GM12878 (cell line): ENCODE data around the gene RUNX3. TPM values are rescaled to one million over a fixed set of nuclear protein-coding genes. Genes with fewer than 3 reads are reported as not detected.
A peak's percentile ranks its signal among the peaks of the same experiment; 100 is the strongest.

Experiments
- ATF7 ChIP-seq: fragments of 450-650 bp; IDR thresholded peaks from 2 replicates; pipeline ENCODE4 v1.6.1; 2016; ENCODE audit warnings: low read depth, mild to moderate bottlenecking
- CHD2 ChIP-seq: IDR thresholded peaks from 2 replicates; pipeline ENCODE4 v1.6.1; 2011; ENCODE audit warnings: low read depth, low read length, improper control_type of control experiment, borderline replicate concordance
- CREB1 ChIP-seq: IDR thresholded peaks from 2 replicates; pipeline ENCODE4 v1.6.1; 2012; ENCODE audit warnings: low read depth, mild to moderate bottlenecking, inconsistent platforms
- FOXM1 ChIP-seq: IDR thresholded peaks from 2 replicates; pipeline ENCODE4 v1.6.1; 2012; ENCODE audit warnings: low read depth, mild to moderate bottlenecking, inconsistent platforms, low read length, moderate library complexity
- IRF4 ChIP-seq: IDR thresholded peaks from 2 replicates; pipeline ENCODE4 v1.6.1; 2011; ENCODE audit warnings: low read depth, low read length
- MTA2 ChIP-seq: fragments of 450-650 bp; IDR thresholded peaks from 2 replicates; pipeline ENCODE4 v1.6.1; 2016; ENCODE audit warnings: low read depth, mild to moderate bottlenecking, moderate library complexity
- NFYA ChIP-seq: IDR thresholded peaks from 2 replicates; pipeline ENCODE4 v1.6.1; 2011; ENCODE audit warnings: low read depth, mild to moderate bottlenecking, low read length, improper control_type of control experiment, borderline replicate concordance
- NR2F1 ChIP-seq: fragments of 450-650 bp; conservative IDR thresholded peaks from 2 replicates; pipeline ENCODE4 v1.6.1; 2017; ENCODE audit warnings: mild to moderate bottlenecking
- POLR2AphosphoS5 ChIP-seq: IDR thresholded peaks from 2 replicates; pipeline ENCODE4 v1.6.1; 2011; ENCODE audit warnings: mild to moderate bottlenecking, low read length, inconsistent platforms
- SP1 ChIP-seq: IDR thresholded peaks from one replicate; pipeline ENCODE4 v1.6.1; 2011; ENCODE audit warnings: low read depth, low read length
- STAT1 ChIP-seq: fragments of 450-650 bp; conservative IDR thresholded peaks from 2 replicates; pipeline ENCODE4 v1.6.1; 2014; ENCODE audit warnings: antibody characterized with exemption, mild to moderate bottlenecking
- STAT3 ChIP-seq: IDR thresholded peaks from 2 replicates; pipeline ENCODE4 v1.6.1; 2011; ENCODE audit warnings: low read depth, low read length, improper control_type of control experiment
- TBL1XR1 ChIP-seq: IDR thresholded peaks from 2 replicates; pipeline ENCODE4 v1.6.1; 2012; ENCODE audit warnings: low read depth, low read length, improper control_type of control experiment
- TCF3 ChIP-seq: IDR thresholded peaks from 2 replicates; pipeline ENCODE4 v1.6.1; 2012; ENCODE audit warnings: low read depth, mild to moderate bottlenecking, low read length, borderline replicate concordance; ENCODE audit not compliant: insufficient read depth
- YY1 ChIP-seq: IDR thresholded peaks from 2 replicates; pipeline ENCODE4 v1.6.1; 2011; ENCODE audit warnings: low read depth, mild to moderate bottlenecking, low read length
- ZNF217 ChIP-seq: fragments of 450-650 bp; IDR thresholded peaks from 2 replicates; pipeline ENCODE4 v1.6.1; 2017; ENCODE audit warnings: antibody characterized with exemption, mild to moderate bottlenecking
- ZNF384 ChIP-seq: IDR thresholded peaks from 2 replicates; pipeline ENCODE4 v1.6.1; 2012; ENCODE audit warnings: low read depth, mild to moderate bottlenecking, low read length, improper control_type of control experiment, borderline replicate concordance
- ZSCAN29 ChIP-seq: fragments of 450-650 bp; IDR thresholded peaks from 2 replicates; pipeline ENCODE4 v1.6.1; 2017; ENCODE audit warnings: mild to moderate bottlenecking, moderate library complexity
- ZZZ3 ChIP-seq: IDR thresholded peaks from 2 replicates; pipeline ENCODE4 v1.6.1; 2011; ENCODE audit warnings: low read depth; ENCODE audit not compliant: control insufficient read depth, insufficient read length
- polyA plus RNA-seq, 11 experiments: library from polyadenylated mRNA; depleted of rRNA in 4 of 11; unstranded in 6 of 11; stranded (reverse) in 5 of 11; fragments of >200 nt; fragmentation: Nextera tagmentation in 4 of 11; fragmentation: Illumina TruSeq in 1 of 11; extraction: Ambion mirVana in 4 of 11; extraction: Trizol in 1 of 11; gene quantifications; 1 replicate in 1 of 11; 2 replicates in 10 of 11; pipeline versions ENCODE4 v1.2.1 to v1.2.3, GENCODE V29; 2011 to 2016; ENCODE audit warnings: inconsistent platforms in 2 of 11, missing spikeins in 2 of 11, low read depth in 1 of 11
- total RNA-seq, 4 experiments: library from RNA; depleted of rRNA in 3 of 4; stranded (reverse); fragments of >200 nt in 3 of 4; fragmentation: Illumina TruSeq in 1 of 4; extraction: Trizol in 1 of 4; gene quantifications; 2 replicates each; pipeline versions ENCODE4 v1.2.1 to v1.2.3, GENCODE V29; 2013 to 2021
- TF ChIP-seq, protein P1 (sequence below): fragments of 450-650 bp; conservative IDR thresholded peaks from 2 replicates; pipeline ENCODE4 v1.6.1; 2017; ENCODE audit warnings: mild to moderate bottlenecking, moderate library complexity
- TF ChIP-seq, protein P2 (sequence below): fragments of 450-650 bp; formaldehyde crosslinking; IDR thresholded peaks from 2 replicates; pipeline ENCODE4 v1.5.0; 2022; ENCODE audit warnings: mild to moderate bottlenecking, missing genetic modification characterization
- TF ChIP-seq, protein P3 (sequence below): fragments of 150-350 bp; IDR thresholded peaks from 2 replicates; pipeline ENCODE4 v1.6.1; 2014; ENCODE audit warnings: mild to moderate bottlenecking, low read depth, low read length

RUNX3 gene
- total and polyA plus RNA-seq, 10 of the 15 experiments (the other 5 are each of a cell fraction or from before 2014, with no cell fraction given), result 19.0 to 151 (median 31.4) TPM

DNA sequence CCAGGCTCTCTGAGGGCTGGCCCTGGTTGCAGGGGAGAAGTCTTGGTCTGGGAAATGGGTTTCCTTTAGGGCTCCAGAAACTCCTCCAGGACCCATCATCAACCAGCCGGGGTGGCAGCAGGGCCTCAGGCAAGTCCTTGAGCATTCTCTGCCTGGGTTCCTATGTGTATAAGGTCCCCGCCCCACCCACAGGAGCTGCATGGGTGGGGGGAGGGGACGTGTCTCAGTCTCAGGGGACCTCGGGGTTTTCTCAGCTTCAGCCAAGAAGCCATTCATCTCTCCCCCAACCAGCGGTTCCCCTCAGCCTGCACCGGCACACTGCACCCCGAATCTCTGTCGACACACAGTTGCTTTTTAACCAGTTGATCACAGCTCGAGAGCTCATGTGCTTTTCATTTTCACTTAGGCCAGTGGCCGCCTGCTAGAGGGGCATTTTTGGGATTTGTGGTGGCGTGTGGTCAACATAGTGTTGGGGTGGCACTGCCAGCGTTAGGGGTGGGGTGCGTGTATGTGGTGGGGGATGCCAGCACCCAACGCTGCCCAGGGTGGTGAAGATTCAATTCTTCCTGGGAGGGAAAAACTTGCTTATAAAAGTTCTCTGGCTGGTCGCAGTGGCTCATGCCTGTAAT lies 6.5 kb downstream of the RUNX3 start (continued):
- TF ChIP-seq STAT3 (no peak), TBL1XR1 (0 out of 2 replicates have a peak, but pooled peaks have one; percentile 15), NR2F1 (no peak; the same call in 1 of the 2 replicates), FOXM1 (no peak), POLR2AphosphoS5 (peak; percentile 66; the same call in 1 of the 2 replicates), CHD2 (peak; percentile 76), ZNF384 (no peak), ATF7 (no peak; the same call in 1 of the 2 replicates), ZZZ3 (no peak), ZSCAN29 (no peak), YY1 (no peak), ZNF217 (no peak), IRF4 (0 out of 2 replicates have a peak, but pooled peaks have one; percentile 50), SP1 (peak; percentile 61), NFYA (no peak), TCF3 (no peak), MTA2 (peak; percentile 46), STAT1 (0 out of 2 replicates have a peak, but pooled peaks have one; percentile 33), CREB1 (no peak)
- TF ChIP-seq, protein P1, sequence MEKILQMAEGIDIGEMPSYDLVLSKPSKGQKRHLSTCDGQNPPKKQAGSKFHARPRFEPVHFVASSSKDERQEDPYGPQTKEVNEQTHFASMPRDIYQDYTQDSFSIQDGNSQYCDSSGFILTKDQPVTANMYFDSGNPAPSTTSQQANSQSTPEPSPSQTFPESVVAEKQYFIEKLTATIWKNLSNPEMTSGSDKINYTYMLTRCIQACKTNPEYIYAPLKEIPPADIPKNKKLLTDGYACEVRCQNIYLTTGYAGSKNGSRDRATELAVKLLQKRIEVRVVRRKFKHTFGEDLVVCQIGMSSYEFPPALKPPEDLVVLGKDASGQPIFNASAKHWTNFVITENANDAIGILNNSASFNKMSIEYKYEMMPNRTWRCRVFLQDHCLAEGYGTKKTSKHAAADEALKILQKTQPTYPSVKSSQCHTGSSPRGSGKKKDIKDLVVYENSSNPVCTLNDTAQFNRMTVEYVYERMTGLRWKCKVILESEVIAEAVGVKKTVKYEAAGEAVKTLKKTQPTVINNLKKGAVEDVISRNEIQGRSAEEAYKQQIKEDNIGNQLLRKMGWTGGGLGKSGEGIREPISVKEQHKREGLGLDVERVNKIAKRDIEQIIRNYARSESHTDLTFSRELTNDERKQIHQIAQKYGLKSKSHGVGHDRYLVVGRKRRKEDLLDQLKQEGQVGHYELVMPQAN, result 0 out of 2 replicates have a peak, but pooled peaks have one; percentile 23
- TF ChIP-seq, protein P2, sequence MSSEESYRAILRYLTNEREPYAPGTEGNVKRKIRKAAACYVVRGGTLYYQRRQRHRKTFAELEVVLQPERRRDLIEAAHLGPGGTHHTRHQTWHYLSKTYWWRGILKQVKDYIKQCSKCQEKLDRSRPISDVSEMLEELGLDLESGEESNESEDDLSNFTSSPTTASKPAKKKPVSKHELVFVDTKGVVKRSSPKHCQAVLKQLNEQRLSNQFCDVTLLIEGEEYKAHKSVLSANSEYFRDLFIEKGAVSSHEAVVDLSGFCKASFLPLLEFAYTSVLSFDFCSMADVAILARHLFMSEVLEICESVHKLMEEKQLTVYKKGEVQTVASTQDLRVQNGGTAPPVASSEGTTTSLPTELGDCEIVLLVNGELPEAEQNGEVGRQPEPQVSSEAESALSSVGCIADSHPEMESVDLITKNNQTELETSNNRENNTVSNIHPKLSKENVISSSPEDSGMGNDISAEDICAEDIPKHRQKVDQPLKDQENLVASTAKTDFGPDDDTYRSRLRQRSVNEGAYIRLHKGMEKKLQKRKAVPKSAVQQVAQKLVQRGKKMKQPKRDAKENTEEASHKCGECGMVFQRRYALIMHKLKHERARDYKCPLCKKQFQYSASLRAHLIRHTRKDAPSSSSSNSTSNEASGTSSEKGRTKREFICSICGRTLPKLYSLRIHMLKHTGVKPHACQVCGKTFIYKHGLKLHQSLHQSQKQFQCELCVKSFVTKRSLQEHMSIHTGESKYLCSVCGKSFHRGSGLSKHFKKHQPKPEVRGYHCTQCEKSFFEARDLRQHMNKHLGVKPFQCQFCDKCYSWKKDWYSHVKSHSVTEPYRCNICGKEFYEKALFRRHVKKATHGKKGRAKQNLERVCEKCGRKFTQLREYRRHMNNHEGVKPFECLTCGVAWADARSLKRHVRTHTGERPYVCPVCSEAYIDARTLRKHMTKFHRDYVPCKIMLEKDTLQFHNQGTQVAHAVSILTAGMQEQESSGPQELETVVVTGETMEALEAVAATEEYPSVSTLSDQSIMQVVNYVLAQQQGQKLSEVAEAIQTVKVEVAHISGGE (CRISPR knock-in tag), result no peak
- TF ChIP-seq, protein P3, sequence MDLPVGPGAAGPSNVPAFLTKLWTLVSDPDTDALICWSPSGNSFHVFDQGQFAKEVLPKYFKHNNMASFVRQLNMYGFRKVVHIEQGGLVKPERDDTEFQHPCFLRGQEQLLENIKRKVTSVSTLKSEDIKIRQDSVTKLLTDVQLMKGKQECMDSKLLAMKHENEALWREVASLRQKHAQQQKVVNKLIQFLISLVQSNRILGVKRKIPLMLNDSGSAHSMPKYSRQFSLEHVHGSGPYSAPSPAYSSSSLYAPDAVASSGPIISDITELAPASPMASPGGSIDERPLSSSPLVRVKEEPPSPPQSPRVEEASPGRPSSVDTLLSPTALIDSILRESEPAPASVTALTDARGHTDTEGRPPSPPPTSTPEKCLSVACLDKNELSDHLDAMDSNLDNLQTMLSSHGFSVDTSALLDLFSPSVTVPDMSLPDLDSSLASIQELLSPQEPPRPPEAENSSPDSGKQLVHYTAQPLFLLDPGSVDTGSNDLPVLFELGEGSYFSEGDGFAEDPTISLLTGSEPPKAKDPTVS, result no peak
